OCI-LY7 (cell line): ENCODE data around the gene TBX20. TPM values are rescaled to one million over a fixed set of nuclear protein-coding genes. Genes with fewer than 3 reads are reported as not detected.

Experiments
- BruUV-seq: library from RNA; stranded (reverse); fragments of 400-500 nt; replicated peaks from 2 replicates; lab custom pipeline; 2021; lab: Mats Ljungman, UMichigan
- CTCF ChIA-PET: fragments of 300-600 bp; sonication (Branson Sonifier 250); formaldehyde crosslinking; loops from one replicate; lab custom pipeline; 2022; ENCODE audit warnings: antibody characterized with exemption; ENCODE audit not compliant: unreplicated experiment; lab: Charles Lee
- POLR2A ChIA-PET: fragments of 300-600 bp; sonication (Branson Sonifier 250); formaldehyde crosslinking; loops from one replicate; lab custom pipeline; 2022; ENCODE audit warnings: antibody characterized with exemption; lab: Charles Lee
- DNase-seq: peaks from one replicate; pipeline ENCODE4 v3.0.0-alpha.2; 2015; ENCODE audit warnings: low spot score
- H2AFZ ChIP-seq: fragments of 200-600 bp; sonication (generic), shearing (Covaris generic); 2 replicates; pipeline ENCODE4 v1.6.1; 2014; ENCODE audit warnings: mild to moderate bottlenecking, antibody characterized with exemption, low read length, moderate library complexity
- H3K27ac ChIP-seq: fragments of 200-600 bp; sonication (generic); 2 replicates; pipeline ENCODE4 v1.5.1; 2014; ENCODE audit warnings: mixed run types, low read depth, mild to moderate bottlenecking, moderate library complexity, low read length, inconsistent platforms; ENCODE audit not compliant: poor library complexity, severe bottlenecking
- H3K36me3 ChIP-seq: fragments of 200-600 bp; sonication (generic); 2 replicates; pipeline ENCODE4 v1.6.1; 2014; ENCODE audit warnings: mild to moderate bottlenecking, antibody characterized with exemption, low read length, moderate library complexity, mixed read lengths; ENCODE audit not compliant: insufficient read depth
- H3K4me1 ChIP-seq: fragments of 200-600 bp; sonication (generic); 2 replicates; pipeline ENCODE4 v1.5.1; 2014; ENCODE audit warnings: mild to moderate bottlenecking, low read length; ENCODE audit not compliant: insufficient read depth, poor library complexity, severe bottlenecking
- H3K4me2 ChIP-seq: fragments of 200-600 bp; sonication (generic); 2 replicates; pipeline ENCODE4 v1.6.1; 2014; ENCODE audit warnings: mild to moderate bottlenecking, low read length
- H3K4me3 ChIP-seq: fragments of 200-600 bp; sonication (generic); 2 replicates; pipeline ENCODE4 v1.5.1; 2014; ENCODE audit warnings: mild to moderate bottlenecking, low read depth, low read length; ENCODE audit not compliant: poor library complexity, severe bottlenecking
- H3K79me2 ChIP-seq: fragments of 200-600 bp; sonication (generic); 2 replicates; pipeline ENCODE4 v1.6.1; 2016; ENCODE audit warnings: low read depth, mild to moderate bottlenecking, low read length, moderate library complexity, mixed read lengths; ENCODE audit not compliant: insufficient read depth
- H3K9me2 ChIP-seq: fragments of 200-600 bp; sonication (generic); 2 replicates; pipeline ENCODE4 v1.6.1; 2016; ENCODE audit warnings: mild to moderate bottlenecking, low read length, mixed read lengths; ENCODE audit not compliant: insufficient read depth
- H3K9me3 ChIP-seq: fragments of 200-600 bp; sonication (generic); 2 replicates; pipeline ENCODE4 v1.6.1; 2014; ENCODE audit warnings: mild to moderate bottlenecking, mixed run types, low read length, mixed read lengths
- H4K20me1 ChIP-seq: fragments of 200-600 bp; sonication (generic); 2 replicates; pipeline ENCODE4 v1.6.1; 2014; ENCODE audit warnings: mild to moderate bottlenecking, antibody characterized with exemption, low read length, moderate library complexity, mixed read lengths; ENCODE audit not compliant: insufficient read depth
- EZH2phosphoT487 ChIP-seq: fragments of 200-600 bp; sonication (generic); IDR thresholded peaks from 2 replicates; pipeline ENCODE4 v1.6.1; 2018; ENCODE audit warnings: low read depth, borderline replicate concordance, mild to moderate bottlenecking, mixed run types, antibody characterized with exemption, low read length, moderate library complexity, mixed read lengths
- intact Hi-C: fragments of 100-400 bp; cut with micrococcal nuclease; formaldehyde crosslinking; loops from one replicate; pipeline ENCODE4 v1.10.0; 2022; ENCODE audit not compliant: unreplicated experiment
- total RNA-seq, 2 experiments: library from RNA; depleted of rRNA in 1 of 2; stranded (reverse); fragments of >200 nt in 1 of 2; shearing (Covaris generic) in 1 of 2; gene quantifications; 2 replicates each; pipeline ENCODE4 v1.2.3, GENCODE V29; 2014 to 2022
- TF ChIP-seq, protein P1 (sequence below): fragments of 200-600 bp; sonication (generic); conservative IDR thresholded peaks from 2 replicates; pipeline ENCODE4 v1.5.1; 2014; ENCODE audit warnings: mild to moderate bottlenecking, antibody characterized with exemption, low read length, moderate library complexity, mixed read lengths

The TBX20 gene
- total RNA-seq, 2 experiments from 2014 or later: 2.6 to 6.0 TPM

GRCh38 chr7:35261476-35262285 is 7.8 kb upstream of the TBX20 start:
- no TSS peak for BruUV-seq
- ChIA-PET POLR2A (no interaction called here), CTCF (no interaction called here)
- no peak overlapping the region for H2AFZ ChIP-seq
- H3K4me2 ChIP-seq: no peak overlapping the region
- H3K27ac ChIP-seq: no peak overlapping the region
- intact Hi-C loops: no loop called here
- H3K36me3 ChIP-seq: no peaks in the 10 kb centered on the region
- H3K4me3 ChIP-seq: no peak overlapping the region
- H3K79me2 ChIP-seq: no peaks in the 10 kb centered on the region
- H3K4me1 ChIP-seq: no peaks in the 10 kb centered on the region
- no peak for TF ChIP-seq EZH2phosphoT487
- TF ChIP-seq, protein P1, sequence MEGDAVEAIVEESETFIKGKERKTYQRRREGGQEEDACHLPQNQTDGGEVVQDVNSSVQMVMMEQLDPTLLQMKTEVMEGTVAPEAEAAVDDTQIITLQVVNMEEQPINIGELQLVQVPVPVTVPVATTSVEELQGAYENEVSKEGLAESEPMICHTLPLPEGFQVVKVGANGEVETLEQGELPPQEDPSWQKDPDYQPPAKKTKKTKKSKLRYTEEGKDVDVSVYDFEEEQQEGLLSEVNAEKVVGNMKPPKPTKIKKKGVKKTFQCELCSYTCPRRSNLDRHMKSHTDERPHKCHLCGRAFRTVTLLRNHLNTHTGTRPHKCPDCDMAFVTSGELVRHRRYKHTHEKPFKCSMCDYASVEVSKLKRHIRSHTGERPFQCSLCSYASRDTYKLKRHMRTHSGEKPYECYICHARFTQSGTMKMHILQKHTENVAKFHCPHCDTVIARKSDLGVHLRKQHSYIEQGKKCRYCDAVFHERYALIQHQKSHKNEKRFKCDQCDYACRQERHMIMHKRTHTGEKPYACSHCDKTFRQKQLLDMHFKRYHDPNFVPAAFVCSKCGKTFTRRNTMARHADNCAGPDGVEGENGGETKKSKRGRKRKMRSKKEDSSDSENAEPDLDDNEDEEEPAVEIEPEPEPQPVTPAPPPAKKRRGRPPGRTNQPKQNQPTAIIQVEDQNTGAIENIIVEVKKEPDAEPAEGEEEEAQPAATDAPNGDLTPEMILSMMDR: no peak
- no peak for DNase-seq
- no peaks in the 10 kb centered on the region for H4K20me1 ChIP-seq
- H3K9me3 ChIP-seq: no peaks in the 10 kb centered on the region
- H3K9me2 ChIP-seq: no peaks in the 10 kb centered on the region

DNA sequence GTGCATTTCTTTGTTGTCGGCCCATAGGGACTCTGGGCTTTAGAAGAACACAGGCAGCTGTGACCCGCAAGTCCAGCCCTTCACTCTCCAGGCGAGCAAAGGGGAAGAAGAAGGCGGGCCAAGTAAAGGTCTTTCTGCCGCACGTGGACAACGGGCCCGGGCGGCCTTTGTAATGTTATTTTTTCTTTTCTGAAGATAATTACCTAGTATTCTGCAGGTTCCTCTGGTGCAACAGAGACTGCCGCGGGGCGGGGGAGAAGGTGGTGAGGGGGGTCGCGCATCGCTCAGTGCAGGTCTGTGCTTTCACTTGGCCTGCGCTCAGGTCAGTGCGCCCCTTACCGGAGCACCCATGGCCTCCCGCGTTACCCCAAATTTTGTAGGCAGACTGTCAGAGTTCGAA is 7.1 kb upstream of the TBX20 start:
- Histone ChIP-seq H3K36me3 (no peaks in the 10 kb centered on the region), H2AFZ (no peak overlapping the region), H3K27ac (no peak overlapping the region), H3K79me2 (no peaks in the 10 kb centered on the region), H4K20me1 (no peaks in the 10 kb centered on the region), H3K4me2 (no peak overlapping the region), H3K4me1 (no peaks in the 10 kb centered on the region), H3K9me2 (no peaks in the 10 kb centered on the region), H3K4me3 (no peak overlapping the region), H3K9me3 (no peaks in the 10 kb centered on the region)
- no TSS peak for BruUV-seq
- CTCF ChIA-PET: no interaction called here
- DNase-seq: no peak
- POLR2A ChIA-PET: no interaction called here
- intact Hi-C loops: no loop called here
- TF ChIP-seq EZH2phosphoT487: no peak
- TF ChIP-seq, protein P1: no peak

- no TSS peak for BruUV-seq
- ChIA-PET CTCF (no interaction called here), POLR2A (interaction anchor here (1.1 kb wide), 1 partner anchor 11 kb away, joined by 4 read pairs; no protein-coding TSS in a partner anchor)
- TF ChIP-seq, protein P1: no peak
- TF ChIP-seq EZH2phosphoT487: no peak
- no peaks in the 10 kb centered on the region for H3K4me1 ChIP-seq
- H3K27ac ChIP-seq: no peak overlapping the region
- intact Hi-C loops: no loop called here
- H4K20me1 ChIP-seq: no peaks in the 10 kb centered on the region
- DNase-seq: no peak
- no peak overlapping the region for H3K4me2 ChIP-seq
- no peak overlapping the region for H3K4me3 ChIP-seq
- no peak overlapping the region for H2AFZ ChIP-seq
- H3K36me3 ChIP-seq: no peaks in the 10 kb centered on the region
- H3K79me2 ChIP-seq: no peaks in the 10 kb centered on the region
- no peaks in the 10 kb centered on the region for H3K9me3 ChIP-seq
- H3K9me2 ChIP-seq: no peaks in the 10 kb centered on the region
Measured at GRCh38 chr7:35260246-35260645, 6.3 kb upstream of the TBX20 start.
